ENCODE data around the gene POLD2.

Gene POLD2

DNA sequence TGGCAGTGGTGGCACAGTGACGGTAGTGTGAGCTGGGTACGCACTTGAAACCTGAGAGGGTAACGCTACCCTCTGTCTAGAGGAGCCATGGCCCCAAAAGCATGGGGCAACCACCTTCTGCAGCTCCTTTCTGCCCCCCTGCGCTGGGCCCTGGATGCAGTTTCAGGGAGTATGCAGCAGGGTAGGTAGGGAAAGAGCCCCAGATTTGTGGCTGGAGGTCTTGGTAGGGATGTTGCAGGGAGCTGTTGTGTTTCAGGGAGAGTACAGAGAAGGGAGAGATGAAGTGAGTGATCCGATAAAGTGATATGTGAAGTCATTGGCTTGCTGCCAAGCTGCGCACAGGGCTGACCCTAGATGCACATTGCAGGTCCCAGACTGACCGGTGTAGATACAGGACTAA lies 55.3 kb downstream of the POLD2 start:
- TF ChIP-seq, protein P1, sequence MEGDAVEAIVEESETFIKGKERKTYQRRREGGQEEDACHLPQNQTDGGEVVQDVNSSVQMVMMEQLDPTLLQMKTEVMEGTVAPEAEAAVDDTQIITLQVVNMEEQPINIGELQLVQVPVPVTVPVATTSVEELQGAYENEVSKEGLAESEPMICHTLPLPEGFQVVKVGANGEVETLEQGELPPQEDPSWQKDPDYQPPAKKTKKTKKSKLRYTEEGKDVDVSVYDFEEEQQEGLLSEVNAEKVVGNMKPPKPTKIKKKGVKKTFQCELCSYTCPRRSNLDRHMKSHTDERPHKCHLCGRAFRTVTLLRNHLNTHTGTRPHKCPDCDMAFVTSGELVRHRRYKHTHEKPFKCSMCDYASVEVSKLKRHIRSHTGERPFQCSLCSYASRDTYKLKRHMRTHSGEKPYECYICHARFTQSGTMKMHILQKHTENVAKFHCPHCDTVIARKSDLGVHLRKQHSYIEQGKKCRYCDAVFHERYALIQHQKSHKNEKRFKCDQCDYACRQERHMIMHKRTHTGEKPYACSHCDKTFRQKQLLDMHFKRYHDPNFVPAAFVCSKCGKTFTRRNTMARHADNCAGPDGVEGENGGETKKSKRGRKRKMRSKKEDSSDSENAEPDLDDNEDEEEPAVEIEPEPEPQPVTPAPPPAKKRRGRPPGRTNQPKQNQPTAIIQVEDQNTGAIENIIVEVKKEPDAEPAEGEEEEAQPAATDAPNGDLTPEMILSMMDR (IDR thresholded peaks at IDR 0.05; ENCODE audit: insufficient read depth, missing control alignments), result no peak
- FAIRE-seq (no peak), DNase-seq (ENCODE audit: insufficient read length, low spot score) (no peak)

DNA sequence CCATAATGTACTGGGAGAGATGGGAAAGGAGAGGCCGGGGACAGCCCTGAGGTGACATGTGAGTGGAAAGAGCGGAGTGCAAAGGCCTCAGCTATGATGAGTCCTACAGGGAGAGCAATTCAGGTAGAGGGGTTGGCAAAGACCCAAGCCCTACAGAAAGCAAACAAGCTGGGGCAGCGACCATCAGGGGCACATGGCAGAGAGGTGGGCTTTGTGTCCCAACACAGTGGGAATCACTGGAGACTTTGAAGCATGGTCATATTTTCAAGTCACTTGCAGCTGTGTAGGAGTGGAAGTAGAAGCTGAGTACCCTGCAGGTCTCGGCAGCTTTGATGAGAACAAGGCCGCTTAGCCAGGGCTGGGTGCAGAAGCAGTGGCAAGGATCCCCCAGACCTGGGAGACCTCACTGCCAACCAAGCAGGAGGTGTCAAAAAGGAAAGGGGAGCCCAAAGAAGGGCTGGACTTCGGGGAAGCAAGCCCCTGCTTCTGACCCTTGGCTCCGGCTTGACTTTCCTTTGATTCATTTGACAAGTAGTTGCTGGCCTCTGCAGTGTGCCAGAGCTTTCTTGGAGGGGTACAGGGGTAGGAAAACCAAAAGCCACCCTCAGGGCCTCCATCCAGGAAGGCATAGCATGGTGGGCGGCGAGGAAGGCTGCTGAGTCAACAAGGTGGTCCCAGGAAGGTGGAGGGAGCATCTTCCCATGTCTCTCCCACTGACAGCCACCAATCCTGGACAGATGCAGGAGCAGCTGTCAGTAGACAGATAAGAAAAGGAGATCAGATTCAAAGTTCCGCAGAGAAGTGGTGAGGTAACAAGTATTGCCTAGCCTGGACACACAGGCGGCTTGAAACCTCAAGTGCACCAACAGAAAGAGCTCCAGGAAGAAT lies 56.0 kb downstream of the POLD2 start:
- TF ChIP-seq, protein P1 (IDR thresholded peaks at IDR 0.05; ENCODE audit: insufficient read depth, missing control alignments), result no peak
- no peak for DNase-seq (ENCODE audit: insufficient read length, low spot score)
- no peak for FAIRE-seq

DNA sequence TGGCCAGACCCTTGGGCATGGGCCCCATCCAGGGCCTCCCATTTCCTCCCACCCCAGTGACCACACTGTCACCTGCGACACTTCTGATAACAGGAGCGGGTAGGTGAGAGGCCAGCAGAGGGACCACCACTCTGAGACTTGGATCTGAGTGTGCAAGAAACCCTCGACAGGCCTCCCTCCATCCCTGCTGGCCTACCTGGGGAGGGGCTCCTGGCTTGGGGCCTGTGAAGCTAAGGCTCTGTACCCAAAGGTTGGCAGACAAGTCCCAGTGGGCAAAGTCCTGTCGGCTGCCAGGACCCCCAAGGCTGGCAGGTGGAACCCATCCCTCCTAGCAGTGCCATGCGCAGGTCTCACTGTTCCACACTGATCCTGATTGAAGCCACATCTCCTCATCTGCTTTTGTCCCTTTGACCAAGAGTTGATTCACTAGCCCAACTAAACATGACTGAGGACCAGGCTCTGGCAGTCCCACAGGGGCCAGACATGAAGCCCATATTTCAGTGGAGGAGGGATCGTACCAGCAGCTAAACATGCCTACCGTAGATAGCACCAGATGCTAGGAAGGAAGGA lies 56.8 kb downstream of the POLD2 start:
- DNase-seq (ENCODE audit: insufficient read length, low spot score) (no peak), FAIRE-seq (no peak)
- TF ChIP-seq, protein P1 (IDR thresholded peaks at IDR 0.05; ENCODE audit: insufficient read depth, missing control alignments), result no peak

DNA sequence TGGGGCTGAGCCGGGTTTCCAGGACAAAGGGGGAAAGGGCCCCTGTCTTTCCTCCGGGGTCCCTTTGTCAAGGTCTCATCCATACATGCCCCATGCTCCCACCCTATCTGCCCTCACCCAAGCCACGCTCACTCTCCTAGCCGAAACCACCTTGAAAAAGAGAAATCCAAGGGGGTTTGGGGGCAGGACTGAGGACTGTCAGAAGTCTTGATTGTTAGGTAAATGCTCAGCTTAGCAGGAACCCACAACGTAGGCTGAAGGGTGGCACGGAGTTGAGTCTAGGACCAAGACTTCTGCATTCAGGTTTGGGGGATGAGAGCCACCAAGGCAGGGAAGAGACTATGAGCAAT lies 57.3 kb downstream of the POLD2 start:
- TF ChIP-seq, protein P1 (IDR thresholded peaks at IDR 0.05; ENCODE audit: insufficient read depth, missing control alignments), result no peak
- DNase-seq (ENCODE audit: insufficient read length, low spot score) (no peak), FAIRE-seq (no peak)

DNA sequence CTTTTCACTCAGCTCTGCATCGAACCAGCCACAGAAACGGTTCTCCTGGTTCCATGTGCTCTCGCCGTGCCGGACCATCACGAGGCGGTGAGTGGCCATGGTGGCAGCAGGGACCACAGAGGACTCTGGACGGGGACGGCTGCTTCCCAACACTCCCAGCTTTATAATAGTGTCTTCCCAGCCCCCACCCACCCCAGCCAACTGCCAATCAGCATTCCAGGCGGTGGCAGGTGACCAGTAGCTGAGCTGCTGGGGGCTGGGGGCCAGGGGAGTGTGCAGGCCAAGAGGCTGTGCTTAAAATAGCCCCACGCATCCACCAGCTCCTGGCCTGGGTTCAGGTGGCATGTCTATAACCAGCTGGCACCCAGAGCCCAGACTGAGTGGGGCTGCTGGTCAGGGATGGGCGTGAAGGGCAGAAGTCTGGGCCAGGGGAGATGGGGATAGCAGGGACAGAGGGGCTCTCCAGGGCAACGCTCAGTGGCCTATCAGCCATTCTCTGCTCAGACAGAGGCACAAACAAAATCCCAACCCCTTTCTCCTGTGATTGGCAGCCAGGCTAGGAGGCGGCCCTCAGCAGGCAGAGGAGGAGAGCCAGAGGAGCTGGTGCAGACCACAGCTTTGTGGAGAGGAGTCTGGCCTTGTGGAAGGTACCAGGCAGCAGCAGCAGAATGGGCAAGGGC lies 57.8 kb downstream of the POLD2 start, which contains the start of gene PGAM2:
PGAM2 (minus strand) TSS at position 137 of the 680 bp plus-strand sequence; CDS start at position 99, 38 bp downstream.
- FAIRE-seq (no peak), DNase-seq (ENCODE audit: insufficient read length, low spot score) (no peak)
- TF ChIP-seq, protein P1 (IDR thresholded peaks at IDR 0.05; ENCODE audit: insufficient read depth, missing control alignments), result no peak

DNA sequence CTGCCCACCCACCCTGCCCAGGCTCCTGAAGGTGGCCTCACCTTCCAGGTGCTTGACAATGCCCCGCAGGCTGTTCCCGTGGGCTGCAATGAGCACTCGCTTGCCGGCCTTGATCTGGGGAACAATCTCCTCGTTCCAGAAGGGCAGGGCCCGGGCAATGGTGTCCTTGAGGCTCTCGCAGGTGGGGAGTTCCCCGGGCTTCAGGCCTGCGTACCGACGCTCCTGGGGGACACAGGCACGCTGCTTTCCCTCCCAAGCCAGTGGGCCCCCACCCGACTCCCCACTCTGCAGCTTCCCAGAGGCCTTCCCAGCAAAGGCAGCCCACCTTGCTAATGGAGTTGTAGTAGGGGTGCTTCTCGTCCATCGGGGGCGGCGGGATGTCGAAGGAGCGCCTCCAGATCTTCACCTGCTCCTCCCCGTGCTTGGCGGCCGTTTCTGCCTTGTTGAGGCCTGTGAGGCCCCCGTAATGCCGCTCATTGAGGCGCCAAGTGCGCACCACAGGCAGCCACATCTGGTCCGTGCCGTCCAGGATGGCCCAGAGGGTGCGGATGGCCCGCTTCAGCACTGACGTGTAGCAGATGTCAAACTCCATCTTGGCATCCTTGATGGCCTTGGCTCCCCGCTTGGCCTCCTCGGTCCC lies 58.4 kb downstream of the POLD2 start:
- FAIRE-seq (no peak), DNase-seq (ENCODE audit: insufficient read length, low spot score) (no peak)
- TF ChIP-seq, protein P1 (IDR thresholded peaks at IDR 0.05; ENCODE audit: insufficient read depth, missing control alignments), result no peak

All from D721Med (cell line).